AG09309 (cell line): ENCODE data around the gene GMEB2.

Experiments
- DNase-seq: peaks from one replicate; pipeline ENCODE4 v3.0.0-alpha.2; 2010; ENCODE audit warnings: low read depth
- H3K4me3 ChIP-seq: 2 replicates; pipeline ENCODE4 v1.5.1; 2011; ENCODE audit warnings: mild to moderate bottlenecking, low read depth, low read length, moderate library complexity; ENCODE audit not compliant: control insufficient read depth
- CTCF ChIP-seq: IDR thresholded peaks from 2 replicates; pipeline ENCODE4 v1.5.1; 2011; ENCODE audit warnings: mild to moderate bottlenecking, low read depth, low read length, inconsistent platforms; ENCODE audit not compliant: insufficient read depth, control insufficient read depth; ENCODE audit errors: missing control alignments

GMEB2 gene

DNA sequence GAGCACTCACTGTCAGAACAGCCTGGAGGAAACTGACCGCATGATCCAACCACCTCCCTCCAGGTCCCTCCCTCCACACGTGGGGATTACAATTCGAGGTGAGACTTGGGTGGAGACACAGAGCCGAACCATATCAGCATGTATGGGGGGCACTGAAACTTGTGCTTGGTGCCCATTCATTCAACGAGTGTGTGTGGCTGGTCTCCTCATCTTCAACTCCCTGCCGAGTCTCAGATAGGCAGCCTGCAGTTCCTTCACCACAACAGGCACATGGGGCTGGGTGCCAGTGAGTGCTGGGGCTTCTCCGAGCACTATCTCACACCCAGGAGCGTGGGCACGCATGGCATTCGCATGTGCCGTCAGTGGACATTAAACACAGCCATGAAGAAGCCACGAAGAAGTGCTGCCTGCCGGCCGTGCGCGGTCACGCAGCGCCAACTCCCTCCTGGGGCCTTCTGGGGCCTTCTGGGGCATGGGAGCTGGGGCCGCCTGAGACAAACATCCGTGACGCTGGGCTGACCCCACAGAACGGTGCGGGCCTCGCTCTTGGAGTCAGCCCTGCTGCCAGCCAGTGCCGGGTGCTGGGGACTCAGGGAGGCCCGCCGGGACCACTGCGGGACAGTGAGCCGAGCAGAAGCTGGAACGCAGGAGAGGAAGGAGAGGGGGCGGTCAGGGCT, 30.5 kb upstream of the GMEB2 start:
- no peak for DNase-seq
- no peak for TF ChIP-seq CTCF
- H3K4me3 ChIP-seq = peak overlapping the region; percentile 87

DNA sequence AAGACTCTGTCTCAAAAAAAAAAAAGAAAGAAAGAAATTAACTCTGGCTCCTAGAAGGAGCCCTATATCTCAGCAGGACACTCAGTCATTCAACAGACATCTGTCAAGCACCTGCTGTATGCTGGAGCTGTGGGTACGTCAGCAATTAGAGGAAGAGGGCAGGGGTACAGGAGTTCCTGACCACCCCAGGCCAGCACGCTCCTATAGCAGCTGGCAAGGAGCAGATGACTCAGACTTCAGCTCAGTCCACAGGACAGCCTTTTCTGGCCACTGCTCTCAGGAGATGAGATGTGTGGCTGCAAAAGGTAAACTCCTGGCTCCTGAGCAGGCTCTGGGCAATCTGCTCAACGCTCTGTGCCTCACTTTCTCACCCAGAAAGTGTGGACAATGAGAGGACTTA, 29.6 kb upstream of the GMEB2 start:
- no peak overlapping the region for H3K4me3 ChIP-seq
- TF ChIP-seq CTCF = no peak
- no peak for DNase-seq

DNA sequence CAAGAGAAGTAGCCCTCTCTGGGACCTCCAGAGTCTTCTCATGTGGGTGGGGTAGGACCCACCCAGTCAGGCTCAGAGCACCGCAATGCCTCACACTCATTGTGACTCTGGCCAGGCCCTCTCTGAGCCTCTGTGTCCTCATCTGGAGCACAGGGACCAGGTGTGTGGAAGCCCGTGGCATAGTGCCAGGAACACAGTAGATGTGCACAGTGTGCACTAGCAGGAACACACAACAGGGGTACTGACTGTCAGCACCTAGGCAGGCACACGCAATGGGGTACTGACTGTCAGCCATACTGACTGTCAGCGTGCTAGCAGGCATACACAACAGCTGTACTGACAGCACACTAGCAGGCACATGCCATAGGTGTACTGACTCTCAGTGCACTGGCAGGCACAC, 28.3 kb upstream of the GMEB2 start:
- H3K4me3 ChIP-seq = no peak overlapping the region
- no peak for DNase-seq
- TF ChIP-seq CTCF = no peak

DNA sequence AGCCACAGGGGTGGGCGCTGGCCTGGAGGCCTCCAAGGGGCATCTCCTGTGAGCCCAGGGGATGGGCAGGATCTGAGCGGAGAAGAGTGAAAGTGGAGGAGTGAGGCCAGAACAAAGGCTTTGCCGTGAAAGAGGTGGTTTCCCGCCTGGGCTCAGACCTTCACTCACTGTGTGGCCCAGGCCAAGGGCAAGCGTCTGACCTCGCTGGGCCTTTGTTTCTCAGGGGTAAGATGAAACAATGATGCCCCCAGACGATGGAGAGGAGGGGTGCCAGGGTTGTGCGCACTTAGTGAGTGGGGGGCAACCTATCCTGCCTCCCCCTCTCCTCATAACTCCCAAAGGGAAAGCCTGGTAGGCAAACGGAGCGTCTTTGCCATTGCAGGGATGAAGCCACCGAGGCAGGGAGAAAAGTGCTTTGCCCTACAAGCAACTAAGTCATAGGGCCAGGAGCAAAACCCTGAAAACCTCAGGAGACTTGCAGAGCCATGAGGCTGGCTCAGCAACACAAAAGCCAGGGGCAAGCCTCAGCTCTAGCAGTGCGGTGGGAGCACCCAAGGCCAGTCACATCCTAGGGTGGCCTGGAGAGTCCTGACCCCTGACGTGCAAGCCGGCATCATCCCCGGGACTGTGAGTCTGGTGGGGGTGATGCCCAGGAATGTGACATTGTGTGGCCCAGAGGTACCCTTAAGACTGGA, 27.2 kb upstream of the GMEB2 start:
- peak overlapping the region; percentile 72 for H3K4me3 ChIP-seq

GRCh38 chr20:63653041-63653973, 26.4 kb upstream of the GMEB2 start, which contains the start of gene STMN3:
Gene STMN3 (minus strand): TSS chr20:63653424. CDS start chr20:63653345, 79 bp downstream.
- TF ChIP-seq CTCF = no peak
- peak; percentile 70 for DNase-seq
- H3K4me3 ChIP-seq = peak within 1 kb of the TSS; percentile 72

More for the DNA sequence above, 27.2 kb upstream of the GMEB2 start:
- DNase-seq = no peak
- no peak for TF ChIP-seq CTCF

DNA sequence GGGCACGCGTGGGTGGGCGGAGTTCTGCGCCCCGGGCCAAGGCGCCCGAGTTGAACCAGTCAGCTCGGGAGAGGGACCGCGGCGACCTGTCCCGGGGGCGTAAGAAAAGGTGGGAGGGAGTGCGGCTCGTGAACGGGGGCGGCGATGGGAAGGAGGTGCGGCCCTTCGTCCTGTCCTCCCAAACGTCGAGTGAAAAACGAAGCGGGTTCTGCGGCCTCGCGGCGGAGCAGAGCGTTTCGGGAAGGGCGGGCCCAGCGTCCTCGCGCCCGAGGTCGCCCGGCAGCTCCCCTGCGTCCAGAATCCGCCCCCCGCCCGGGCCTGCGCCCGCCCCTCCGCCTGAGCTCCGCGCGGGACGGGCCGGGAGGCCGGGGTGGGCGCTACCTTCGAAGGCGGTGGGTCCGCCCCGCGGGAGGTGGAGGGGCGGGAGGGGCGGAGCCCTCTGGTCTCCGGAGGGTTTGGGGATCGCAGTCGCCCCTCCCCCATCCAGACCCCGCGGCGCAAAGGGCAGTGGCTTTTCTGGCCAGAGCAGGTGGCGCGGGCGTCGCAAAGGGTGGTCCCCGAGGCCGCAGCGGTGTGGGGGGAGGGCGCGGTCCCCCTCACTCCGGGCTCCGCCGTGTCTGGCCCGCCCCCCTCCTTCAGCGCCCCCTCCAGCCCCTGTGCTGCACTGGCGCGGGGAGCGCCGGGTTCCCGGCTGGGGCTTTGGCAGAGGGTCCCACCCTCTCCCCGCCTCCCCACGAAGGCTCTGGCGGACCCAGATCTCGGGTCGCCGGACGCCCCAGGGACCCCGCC, 25.5 kb upstream of the GMEB2 start:
- DNase-seq = no peak
- H3K4me3 ChIP-seq = peak overlapping the region; percentile 72
- TF ChIP-seq CTCF = no peak
